GM23338 (cell line): ENCODE measurements around the gene ODF2L. TPM values are rescaled to one million over a fixed set of nuclear protein-coding genes. Genes with fewer than 3 reads are reported as not detected.
A peak's percentile ranks its signal among the peaks of the same experiment; 100 is the strongest.

Experiments
- ATAC-seq: fragments of 200-7000 bp; cut with Tn5 transposase; 3 replicates; pipeline ENCODE4 v1.9.1; 2020
- DNase-seq: peaks from one replicate; pipeline ENCODE4 v3.0.0-alpha.2; 2015; ENCODE audit warnings: low spot score
- H2AFZ ChIP-seq: fragments of 200-600 bp; sonication (generic); 2 replicates; pipeline ENCODE4 v1.8.0; 2016; ENCODE audit warnings: antibody characterized with exemption, mild to moderate bottlenecking, moderate library complexity
- H3F3A ChIP-seq: fragments of 200-600 bp; sonication (generic); replicated peaks from 2 replicates; pipeline ENCODE4 v1.8.0; 2017; ENCODE audit warnings: antibody characterized with exemption, mixed run types, low read depth
- H3K27ac ChIP-seq: fragments of 200-600 bp; sonication (generic); 2 replicates; pipeline ENCODE4 v1.6.1; 2016; ENCODE audit warnings: low read depth
- H3K27me3 ChIP-seq: fragments of 200-600 bp; sonication (generic); 2 replicates; pipeline ENCODE4 v1.8.0; 2016; ENCODE audit warnings: mild to moderate bottlenecking, mixed run types, moderate library complexity; ENCODE audit not compliant: insufficient read depth
- H3K36me3 ChIP-seq: fragments of 200-600 bp; sonication (generic); 2 replicates; pipeline ENCODE4 v1.8.0; 2016; ENCODE audit warnings: mild to moderate bottlenecking; ENCODE audit not compliant: insufficient read depth
- H3K4me1 ChIP-seq: fragments of 200-600 bp; sonication (generic); 2 replicates; pipeline ENCODE4 v1.8.0; 2016; ENCODE audit warnings: mild to moderate bottlenecking, moderate library complexity; ENCODE audit not compliant: insufficient read depth
- H3K4me2 ChIP-seq: fragments of 200-600 bp; sonication (generic); 2 replicates; pipeline ENCODE4 v1.7.1; 2017; ENCODE audit warnings: mixed run types
- H3K4me3 ChIP-seq: fragments of 200-600 bp; sonication (generic); 2 replicates; pipeline ENCODE4 v1.6.1; 2016; ENCODE audit warnings: mixed run types
- H3K79me2 ChIP-seq: fragments of 200-600 bp; sonication (generic); replicated peaks from 2 replicates; pipeline ENCODE4 v1.8.0; 2017; ENCODE audit warnings: mild to moderate bottlenecking; ENCODE audit not compliant: insufficient read depth
- H3K9me2 ChIP-seq: fragments of 200-600 bp; sonication (generic); 2 replicates; pipeline ENCODE4 v1.8.0; 2017; ENCODE audit not compliant: insufficient read depth
- H4K20me1 ChIP-seq: fragments of 200-600 bp; sonication (generic); replicated peaks from 2 replicates; pipeline ENCODE4 v1.8.0; 2017; ENCODE audit warnings: mild to moderate bottlenecking; ENCODE audit not compliant: insufficient read depth
- H3K27ac Mint-ChIP-seq: 2 replicates; pipeline ENCODE4 v1.8.0; 2020; ENCODE audit warnings: inconsistent platforms, mild to moderate bottlenecking, moderate library complexity, mixed read lengths
- H3K27me3 Mint-ChIP-seq: 3 replicates; pipeline ENCODE4 v1.8.0; 2022; ENCODE audit warnings: low read depth, mild to moderate bottlenecking, moderate library complexity, mixed read lengths, inconsistent platforms; ENCODE audit not compliant: insufficient read depth, poor library complexity
- H3K36me3 Mint-ChIP-seq: 3 replicates; pipeline ENCODE4 v1.8.0; 2021; ENCODE audit warnings: low read depth, mild to moderate bottlenecking, inconsistent platforms, moderate library complexity, mixed read lengths
- H3K4me1 Mint-ChIP-seq: 3 replicates; pipeline ENCODE4 v1.8.0; 2020; ENCODE audit warnings: mild to moderate bottlenecking, inconsistent platforms, mixed read lengths
- H3K4me3 Mint-ChIP-seq: 3 replicates; pipeline ENCODE4 v1.8.0; 2021; ENCODE audit warnings: moderate library complexity, mild to moderate bottlenecking, inconsistent platforms, mixed read lengths
- H3K9me3 Mint-ChIP-seq: 3 replicates; pipeline ENCODE4 v1.8.0; 2020; ENCODE audit warnings: moderate library complexity, mild to moderate bottlenecking, inconsistent platforms, mixed read lengths
- CREB1 ChIP-seq: fragments of 250-450 bp; sonication (Bioruptor Pico); IDR thresholded peaks from 2 replicates; pipeline ENCODE4 v1.5.0; 2020; ENCODE audit warnings: low read depth, mild to moderate bottlenecking, moderate library complexity
- EZH2 ChIP-seq: fragments of 200-600 bp; sonication (generic); IDR thresholded peaks from one replicate; pipeline ENCODE4 v1.8.0; 2017; ENCODE audit warnings: antibody characterized with exemption, mild to moderate bottlenecking, low read depth; ENCODE audit not compliant: unreplicated experiment
- EZH2phosphoT487 ChIP-seq: fragments of 200-600 bp; sonication (generic); IDR thresholded peaks from one replicate; pipeline ENCODE4 v1.8.1; 2018; ENCODE audit warnings: antibody characterized with exemption; ENCODE audit not compliant: unreplicated experiment
- JUNB ChIP-seq: IDR thresholded peaks from one replicate; pipeline ENCODE4 v1.6.1; 2016; ENCODE audit warnings: antibody characterized with exemption; ENCODE audit not compliant: unreplicated experiment
- POLR2AphosphoS5 ChIP-seq: IDR thresholded peaks from 2 replicates; pipeline ENCODE4 v1.6.1; 2016; ENCODE audit warnings: antibody characterized with exemption, low read depth
- STAT1 ChIP-seq: IDR thresholded peaks from one replicate; pipeline ENCODE4 v1.6.1; 2016; ENCODE audit warnings: antibody characterized with exemption; ENCODE audit not compliant: unreplicated experiment
- ZNF114 ChIP-seq: fragments of 250-450 bp; sonication (Bioruptor Pico); IDR thresholded peaks from 2 replicates; pipeline ENCODE4 v1.5.0; 2020; ENCODE audit warnings: mild to moderate bottlenecking, moderate library complexity
- ZNF331 ChIP-seq: fragments of 250-450 bp; sonication (Bioruptor Pico); IDR thresholded peaks from 2 replicates; pipeline ENCODE4 v1.5.0; 2020; ENCODE audit warnings: low read depth, mild to moderate bottlenecking, moderate library complexity
- polyA plus RNA-seq: library from polyadenylated mRNA; unstranded; fragments of >200 nt; fragmentation: Nextera tagmentation; extraction: Ambion mirVana; gene quantifications from 2 replicates; pipeline ENCODE4 v1.2.1, GENCODE V29; 2016
- total RNA-seq: library from RNA; depleted of rRNA; stranded (reverse); fragments of >200 nt; shearing (Covaris generic); gene quantifications from 2 replicates; pipeline ENCODE4 v1.2.3, GENCODE V29; 2014
- TF ChIP-seq, protein P1 (sequence below), 2 experiments: fragments of 200-600 bp in 1 of 2; sonication (generic) in 1 of 2; conservative IDR thresholded peaks; 2 replicates each; pipeline versions ENCODE4 v1.5.1 to v1.6.1; 2016 to 2017; ENCODE audit warnings: antibody characterized with exemption in 2 of 2, low read depth in 2 of 2, mild to moderate bottlenecking in 2 of 2, moderate library complexity in 1 of 2
- TF ChIP-seq, protein P2 (sequence below): IDR thresholded peaks from 2 replicates; pipeline ENCODE4 v1.6.1; 2016; ENCODE audit warnings: antibody characterized with exemption
- TF ChIP-seq, protein P3 (sequence below): IDR thresholded peaks from one replicate; pipeline ENCODE4 v1.6.1; 2018; ENCODE audit warnings: antibody characterized with exemption; ENCODE audit not compliant: unreplicated experiment

ODF2L gene
- total and polyA plus RNA-seq, 2 experiments from 2014 or later = 29.8 to 51.5 TPM

DNA sequence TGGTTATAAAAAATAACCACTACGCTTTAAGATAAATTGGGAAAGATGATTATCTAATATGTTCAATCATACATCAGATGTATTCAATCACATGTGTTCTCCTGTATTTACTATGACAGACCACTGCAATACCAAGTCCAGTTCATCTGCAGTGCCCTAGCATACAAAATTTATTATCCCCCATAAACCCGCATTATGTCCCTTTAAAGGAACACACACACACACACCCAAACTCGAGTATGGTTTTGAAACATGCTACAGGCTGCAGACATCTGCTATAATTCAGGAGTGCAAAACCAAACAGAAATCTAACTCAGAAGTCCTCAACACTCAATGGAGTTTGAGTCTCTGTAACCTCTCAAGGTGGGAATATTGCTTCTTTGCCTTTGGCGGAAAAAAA, 14.9 kb downstream of the ODF2L start (continued):
- TF ChIP-seq, protein P1, sequence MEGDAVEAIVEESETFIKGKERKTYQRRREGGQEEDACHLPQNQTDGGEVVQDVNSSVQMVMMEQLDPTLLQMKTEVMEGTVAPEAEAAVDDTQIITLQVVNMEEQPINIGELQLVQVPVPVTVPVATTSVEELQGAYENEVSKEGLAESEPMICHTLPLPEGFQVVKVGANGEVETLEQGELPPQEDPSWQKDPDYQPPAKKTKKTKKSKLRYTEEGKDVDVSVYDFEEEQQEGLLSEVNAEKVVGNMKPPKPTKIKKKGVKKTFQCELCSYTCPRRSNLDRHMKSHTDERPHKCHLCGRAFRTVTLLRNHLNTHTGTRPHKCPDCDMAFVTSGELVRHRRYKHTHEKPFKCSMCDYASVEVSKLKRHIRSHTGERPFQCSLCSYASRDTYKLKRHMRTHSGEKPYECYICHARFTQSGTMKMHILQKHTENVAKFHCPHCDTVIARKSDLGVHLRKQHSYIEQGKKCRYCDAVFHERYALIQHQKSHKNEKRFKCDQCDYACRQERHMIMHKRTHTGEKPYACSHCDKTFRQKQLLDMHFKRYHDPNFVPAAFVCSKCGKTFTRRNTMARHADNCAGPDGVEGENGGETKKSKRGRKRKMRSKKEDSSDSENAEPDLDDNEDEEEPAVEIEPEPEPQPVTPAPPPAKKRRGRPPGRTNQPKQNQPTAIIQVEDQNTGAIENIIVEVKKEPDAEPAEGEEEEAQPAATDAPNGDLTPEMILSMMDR (conservative IDR thresholded peaks at IDR 0.05; ENCODE audit: low read depth in 2 of 2) = no peak
- TF ChIP-seq EZH2 (no peak), STAT1 (no peak), JUNB (no peak), EZH2phosphoT487 (no peak), POLR2AphosphoS5 (no peak), ZNF114 (CRISPR knock-in tag) (no peak)
- TF ChIP-seq, protein P2, sequence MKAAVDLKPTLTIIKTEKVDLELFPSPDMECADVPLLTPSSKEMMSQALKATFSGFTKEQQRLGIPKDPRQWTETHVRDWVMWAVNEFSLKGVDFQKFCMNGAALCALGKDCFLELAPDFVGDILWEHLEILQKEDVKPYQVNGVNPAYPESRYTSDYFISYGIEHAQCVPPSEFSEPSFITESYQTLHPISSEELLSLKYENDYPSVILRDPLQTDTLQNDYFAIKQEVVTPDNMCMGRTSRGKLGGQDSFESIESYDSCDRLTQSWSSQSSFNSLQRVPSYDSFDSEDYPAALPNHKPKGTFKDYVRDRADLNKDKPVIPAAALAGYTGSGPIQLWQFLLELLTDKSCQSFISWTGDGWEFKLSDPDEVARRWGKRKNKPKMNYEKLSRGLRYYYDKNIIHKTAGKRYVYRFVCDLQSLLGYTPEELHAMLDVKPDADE = no peak

DNA sequence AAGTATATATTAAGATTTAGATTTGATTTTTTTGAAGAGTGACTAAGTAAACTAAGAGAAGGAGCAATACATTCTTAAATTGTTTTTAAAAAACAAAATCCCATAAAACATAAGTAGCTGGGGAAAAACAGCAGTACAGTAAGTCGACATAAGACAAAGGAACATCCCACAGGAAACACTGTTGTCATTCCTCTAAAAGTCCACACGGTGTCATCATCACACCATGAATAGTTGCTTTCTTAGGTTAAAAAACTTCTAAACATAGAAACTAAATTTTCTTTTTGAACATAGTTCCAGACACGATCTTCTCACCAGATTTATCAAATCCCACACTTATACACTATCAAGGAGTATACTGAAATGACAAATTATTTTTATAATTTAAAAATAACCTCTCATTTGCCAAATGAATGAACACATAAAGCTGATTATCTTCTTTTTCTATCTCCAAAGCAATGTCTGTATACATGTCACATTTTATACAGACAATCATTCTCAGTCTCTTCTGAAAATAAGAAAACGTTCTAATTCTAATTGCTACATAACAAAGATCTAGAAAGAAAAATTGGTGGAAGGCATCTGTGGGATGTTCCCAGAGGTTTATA, 15.8 kb downstream of the ODF2L start:
- TF ChIP-seq EZH2phosphoT487 = no peak
- TF ChIP-seq, protein P1 (conservative IDR thresholded peaks at IDR 0.05; ENCODE audit: low read depth in 2 of 2) = peak; percentile 77 to 81

DNA sequence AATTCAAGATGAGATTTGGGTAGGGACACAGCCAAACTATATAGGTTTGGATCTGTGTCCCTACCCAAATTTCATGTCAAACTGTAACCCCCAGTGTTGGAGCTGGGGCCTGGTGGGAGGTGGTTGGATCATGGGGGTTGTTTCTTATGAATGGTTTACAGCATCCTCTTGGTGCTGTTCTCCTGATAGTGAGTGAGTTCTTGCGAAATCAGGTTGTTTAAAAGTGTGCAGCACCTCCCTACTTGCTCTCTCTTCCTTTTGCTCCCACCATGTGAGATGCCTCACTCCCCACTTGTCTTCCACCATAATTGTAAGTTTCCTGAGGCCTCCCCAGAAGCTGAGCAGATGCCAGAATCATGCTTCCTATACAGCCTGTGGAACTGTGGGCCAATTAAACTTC, 17.3 kb downstream of the ODF2L start:
- no peak overlapping the region for H2AFZ ChIP-seq
- H3K27ac ChIP-seq = no peak overlapping the region
- H3K4me3 ChIP-seq = no peak overlapping the region
- H3K4me3 Mint-ChIP-seq = no peak overlapping the region
- H3K9me2 ChIP-seq = no peaks in the 10 kb centered on the region
- H4K20me1 ChIP-seq = no peaks in the 10 kb centered on the region
- no peaks in the 10 kb centered on the region for H3K79me2 ChIP-seq
- no peak overlapping the region for H3K4me2 ChIP-seq
- DNase-seq (no peak), ATAC-seq (no peak)
- H3F3A ChIP-seq = no peaks in the 10 kb centered on the region
- H3K27me3 Mint-ChIP-seq = peaks cover 4% of the 10 kb centered on the region
- no peak overlapping the region for H3K27ac Mint-ChIP-seq
- H3K36me3 ChIP-seq = peaks cover 17% of the 10 kb centered on the region
- H3K27me3 ChIP-seq = no peaks in the 10 kb centered on the region
- H3K36me3 Mint-ChIP-seq = peaks cover 38% of the 10 kb centered on the region
- peaks cover 27% of the 10 kb centered on the region for H3K9me3 Mint-ChIP-seq
- no peaks in the 10 kb centered on the region for H3K4me1 ChIP-seq
- no peaks in the 10 kb centered on the region for H3K4me1 Mint-ChIP-seq
- TF ChIP-seq, protein P2 = no peak
- TF ChIP-seq CREB1 (CRISPR knock-in tag) = no peak
- TF ChIP-seq, protein P3, sequence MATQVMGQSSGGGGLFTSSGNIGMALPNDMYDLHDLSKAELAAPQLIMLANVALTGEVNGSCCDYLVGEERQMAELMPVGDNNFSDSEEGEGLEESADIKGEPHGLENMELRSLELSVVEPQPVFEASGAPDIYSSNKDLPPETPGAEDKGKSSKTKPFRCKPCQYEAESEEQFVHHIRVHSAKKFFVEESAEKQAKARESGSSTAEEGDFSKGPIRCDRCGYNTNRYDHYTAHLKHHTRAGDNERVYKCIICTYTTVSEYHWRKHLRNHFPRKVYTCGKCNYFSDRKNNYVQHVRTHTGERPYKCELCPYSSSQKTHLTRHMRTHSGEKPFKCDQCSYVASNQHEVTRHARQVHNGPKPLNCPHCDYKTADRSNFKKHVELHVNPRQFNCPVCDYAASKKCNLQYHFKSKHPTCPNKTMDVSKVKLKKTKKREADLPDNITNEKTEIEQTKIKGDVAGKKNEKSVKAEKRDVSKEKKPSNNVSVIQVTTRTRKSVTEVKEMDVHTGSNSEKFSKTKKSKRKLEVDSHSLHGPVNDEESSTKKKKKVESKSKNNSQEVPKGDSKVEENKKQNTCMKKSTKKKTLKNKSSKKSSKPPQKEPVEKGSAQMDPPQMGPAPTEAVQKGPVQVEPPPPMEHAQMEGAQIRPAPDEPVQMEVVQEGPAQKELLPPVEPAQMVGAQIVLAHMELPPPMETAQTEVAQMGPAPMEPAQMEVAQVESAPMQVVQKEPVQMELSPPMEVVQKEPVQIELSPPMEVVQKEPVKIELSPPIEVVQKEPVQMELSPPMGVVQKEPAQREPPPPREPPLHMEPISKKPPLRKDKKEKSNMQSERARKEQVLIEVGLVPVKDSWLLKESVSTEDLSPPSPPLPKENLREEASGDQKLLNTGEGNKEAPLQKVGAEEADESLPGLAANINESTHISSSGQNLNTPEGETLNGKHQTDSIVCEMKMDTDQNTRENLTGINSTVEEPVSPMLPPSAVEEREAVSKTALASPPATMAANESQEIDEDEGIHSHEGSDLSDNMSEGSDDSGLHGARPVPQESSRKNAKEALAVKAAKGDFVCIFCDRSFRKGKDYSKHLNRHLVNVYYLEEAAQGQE = no peak
- no peak for TF ChIP-seq ZNF331 (CRISPR knock-in tag)

More for the DNA sequence above, 15.8 kb downstream of the ODF2L start:
- Mint-ChIP-seq H3K4me1 (no peaks in the 10 kb centered on the region), H3K27me3 (peaks cover 4% of the 10 kb centered on the region), H3K27ac (no peak overlapping the region), H3K36me3 (peaks cover 33% of the 10 kb centered on the region), H3K4me3 (no peak overlapping the region), H3K9me3 (peaks cover 27% of the 10 kb centered on the region)
- Histone ChIP-seq H3K36me3 (peaks cover 17% of the 10 kb centered on the region), H3K4me3 (no peak overlapping the region), H2AFZ (no peak overlapping the region), H3K27ac (no peak overlapping the region), H3F3A (no peaks in the 10 kb centered on the region), H3K9me2 (no peaks in the 10 kb centered on the region), H4K20me1 (no peaks in the 10 kb centered on the region), H3K4me2 (no peak overlapping the region), H3K4me1 (no peaks in the 10 kb centered on the region), H3K79me2 (no peaks in the 10 kb centered on the region), H3K27me3 (no peaks in the 10 kb centered on the region)
- ATAC-seq (no peak), DNase-seq (peak; percentile 62)
